Kidney tubule cell (primary cell): ENCODE data around the gene MAST4.
A peak's percentile ranks its signal among the peaks of the same experiment; 100 is the strongest.
"Not testable (repeated sequence)": the region's sequence is repeated elsewhere in the genome, so short reads cannot be mapped to it uniquely, and the experiment has no call there.

Experiments used
- DNase-seq: peaks from one replicate; pipeline ENCODE4 v3.0.0-alpha.2; 2018; ENCODE audit warnings: low spot score

Gene MAST4

DNA sequence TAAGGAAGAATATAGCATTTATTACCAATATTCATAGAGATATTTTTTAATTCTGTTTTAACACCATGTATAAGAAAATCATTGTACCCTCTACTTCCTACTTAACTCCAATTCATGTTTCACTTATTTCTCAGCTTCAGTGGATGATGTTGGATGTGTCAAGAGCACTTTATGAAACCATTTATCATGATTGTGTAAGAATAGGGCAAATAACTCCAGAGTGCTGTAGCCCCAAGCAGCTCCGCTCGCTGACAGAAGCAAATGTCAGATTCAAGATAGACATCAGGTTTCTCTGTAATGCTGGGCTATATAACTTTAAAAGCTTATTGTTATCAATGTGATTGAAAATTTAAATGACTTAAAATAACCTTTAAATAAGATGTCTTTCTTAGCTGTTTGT is 50.4 kb downstream of the MAST4 start:
- no peak for DNase-seq

DNA sequence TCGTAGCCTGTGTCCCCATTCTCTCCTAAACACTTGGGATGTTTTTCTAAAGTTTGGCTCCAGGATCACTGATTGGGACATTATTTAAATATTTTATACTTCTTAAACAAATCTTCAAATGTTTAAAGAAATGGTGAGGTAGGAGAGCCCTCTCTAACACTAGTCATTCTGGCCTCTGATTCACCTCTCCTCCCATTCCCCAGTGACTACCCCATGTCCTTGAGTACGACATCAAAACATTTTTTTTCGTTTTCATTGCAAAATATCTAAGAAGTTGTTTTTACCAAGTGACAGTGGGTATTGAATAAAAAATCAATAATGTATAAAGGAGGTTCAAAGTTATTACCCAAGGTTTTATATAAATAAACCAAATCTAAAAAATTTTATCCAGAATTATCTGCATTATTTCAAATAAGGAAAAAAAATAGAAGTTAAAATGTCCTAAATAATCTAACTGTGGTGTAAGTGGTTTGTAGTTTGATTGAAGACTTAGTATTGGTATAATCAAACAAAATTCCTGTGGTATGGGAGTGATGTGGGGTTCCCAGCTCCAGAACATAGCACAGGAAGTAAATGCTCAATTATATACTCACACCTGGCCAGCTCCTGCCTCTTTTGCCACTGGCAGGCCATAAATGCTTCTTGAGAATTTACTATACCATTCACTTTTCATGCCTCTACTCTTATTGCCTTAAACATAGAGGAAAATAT is 51.1 kb downstream of the MAST4 start:
- peak; percentile 28 for DNase-seq

DNA sequence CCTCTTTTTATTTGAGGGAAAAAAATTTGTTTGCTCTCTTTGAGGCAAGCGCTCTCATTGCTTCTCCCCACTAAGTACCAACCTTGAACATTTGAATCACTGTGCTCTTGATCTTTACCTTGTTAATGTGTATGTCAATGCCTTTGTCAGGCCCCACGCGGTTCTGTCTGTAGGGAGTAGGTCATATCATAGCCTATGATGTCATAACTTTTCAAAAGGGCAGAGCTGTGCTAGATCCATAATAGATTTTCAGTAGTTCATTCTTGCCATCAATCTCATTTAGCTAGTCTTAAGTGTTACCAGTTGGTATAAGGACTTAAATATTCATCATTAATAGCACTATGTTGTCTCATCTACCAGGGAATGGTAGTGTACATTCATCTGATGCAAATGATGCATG is 56.6 kb downstream of the MAST4 start:
- DNase-seq, result no peak

DNA sequence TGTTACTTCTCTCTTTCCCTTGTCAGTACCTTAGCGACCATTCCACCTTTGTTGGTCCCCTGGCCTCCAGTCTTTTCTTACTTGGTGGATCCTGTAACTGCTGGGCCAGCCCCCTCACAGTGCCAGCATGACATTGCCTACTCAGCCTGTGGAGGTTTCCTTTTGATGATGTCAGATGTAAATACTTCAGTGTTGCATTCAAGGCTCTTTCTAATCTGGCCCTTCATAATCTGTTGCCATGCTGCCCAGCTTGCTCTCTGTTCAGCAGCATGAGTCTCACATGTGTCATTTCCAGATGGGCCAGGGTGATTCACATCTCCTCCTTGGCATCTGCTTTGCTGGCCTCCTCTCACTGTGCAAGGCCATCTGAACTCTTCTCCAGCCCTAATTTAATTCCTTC is 57.1 kb downstream of the MAST4 start:
- peak; percentile 90 for DNase-seq

DNA sequence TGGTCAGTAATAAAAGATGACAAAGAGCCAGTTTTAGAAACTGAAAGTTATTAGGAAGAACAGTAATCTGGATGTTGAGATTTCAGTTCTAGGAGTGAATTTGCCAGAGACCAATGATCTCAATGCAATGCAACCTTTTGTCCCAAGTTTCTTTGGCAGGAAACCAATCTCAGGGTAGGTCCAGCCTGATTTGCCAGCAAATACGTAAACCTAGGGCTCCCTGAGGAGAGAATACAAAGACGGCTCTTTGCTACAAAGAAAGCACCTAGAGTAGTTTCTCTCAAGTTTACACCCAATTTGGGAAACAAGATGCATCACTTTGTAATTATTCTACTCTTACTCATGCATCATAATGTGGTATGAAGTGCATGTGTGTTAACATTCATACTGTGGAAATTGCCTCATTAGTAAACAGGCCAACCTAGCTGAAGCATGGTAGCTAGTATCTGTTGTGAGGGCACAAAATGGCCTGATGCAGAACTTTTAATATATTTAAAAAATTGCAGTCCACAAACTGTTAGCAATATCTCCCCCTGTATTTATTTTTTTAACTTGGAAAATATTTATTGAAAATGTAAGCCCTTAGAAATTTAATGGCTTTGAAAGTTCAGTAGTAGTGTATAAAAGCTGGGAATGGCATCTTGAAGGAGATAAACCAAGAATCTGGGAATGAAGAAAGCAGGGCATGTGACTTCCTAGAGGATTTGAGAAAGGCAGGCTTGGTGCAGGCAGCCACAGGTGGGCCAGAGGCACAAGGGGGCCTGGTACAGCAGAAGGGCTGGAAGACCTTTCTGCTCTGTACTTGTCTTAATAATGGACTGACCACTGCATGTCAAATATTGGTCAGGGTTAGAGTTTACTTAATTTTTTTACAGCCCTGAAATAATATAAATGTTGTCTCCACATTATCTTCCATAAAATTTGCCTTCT is 59.5 kb downstream of the MAST4 start:
- DNase-seq, result peak; percentile 27

DNA sequence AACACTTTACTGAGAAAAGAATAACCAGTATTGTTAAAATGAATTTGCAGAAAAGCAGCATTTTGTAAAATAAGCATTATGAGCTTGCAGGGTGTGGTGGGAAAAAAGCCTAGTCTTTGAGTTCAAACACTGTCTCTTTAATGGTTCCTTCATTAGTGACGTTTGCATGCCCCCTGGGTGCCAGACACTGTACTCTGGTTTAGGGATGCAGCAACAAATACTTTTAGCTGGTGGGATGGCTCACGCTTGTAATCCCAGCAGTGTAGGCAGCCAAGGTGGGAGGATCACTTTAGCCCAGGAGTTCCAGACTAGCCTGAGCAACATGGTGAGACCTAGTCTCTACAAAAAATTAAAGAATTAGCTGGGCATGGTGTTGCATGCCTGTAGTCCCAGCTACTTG is 62.3 kb downstream of the MAST4 start:
- no peak for DNase-seq

DNA sequence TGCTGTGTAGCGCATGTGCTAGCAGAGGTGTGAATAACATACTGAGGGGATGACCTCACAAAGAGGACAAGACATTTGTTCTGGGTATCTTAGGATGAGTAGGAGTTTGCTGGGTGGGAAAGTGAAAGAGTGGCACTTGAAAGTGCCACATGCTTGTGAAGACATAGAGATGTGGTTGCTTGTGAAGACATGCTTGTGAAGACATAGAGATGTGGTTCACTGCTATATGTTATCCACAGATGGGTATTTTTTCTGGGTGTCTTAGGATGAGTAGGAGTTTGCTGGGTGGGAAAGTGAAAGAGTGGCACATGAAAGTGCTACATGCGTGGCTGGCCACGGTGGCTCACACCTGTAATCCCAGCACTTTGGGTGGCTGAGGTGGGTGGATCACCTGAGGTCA is 63.6 kb downstream of the MAST4 start:
- no peak for DNase-seq

DNA sequence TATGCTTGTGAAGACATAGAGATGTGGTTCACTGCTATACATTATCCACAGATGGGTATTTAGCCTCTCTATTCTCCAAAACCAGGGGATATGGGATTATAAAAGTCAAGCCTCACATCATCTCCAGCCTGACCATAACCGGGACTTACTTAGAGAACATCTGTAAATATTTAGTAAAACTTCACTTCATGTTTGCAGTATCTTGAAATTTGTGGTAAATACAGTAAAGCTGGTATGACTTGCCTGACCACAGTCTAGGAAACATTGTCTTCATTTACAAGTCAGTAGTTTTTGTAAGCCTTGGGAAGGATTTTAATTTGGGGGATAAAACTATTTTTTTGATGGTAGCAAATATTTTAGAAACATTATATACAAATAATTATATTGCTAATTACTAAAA is 64.2 kb downstream of the MAST4 start:
- DNase-seq, result no peak

DNA sequence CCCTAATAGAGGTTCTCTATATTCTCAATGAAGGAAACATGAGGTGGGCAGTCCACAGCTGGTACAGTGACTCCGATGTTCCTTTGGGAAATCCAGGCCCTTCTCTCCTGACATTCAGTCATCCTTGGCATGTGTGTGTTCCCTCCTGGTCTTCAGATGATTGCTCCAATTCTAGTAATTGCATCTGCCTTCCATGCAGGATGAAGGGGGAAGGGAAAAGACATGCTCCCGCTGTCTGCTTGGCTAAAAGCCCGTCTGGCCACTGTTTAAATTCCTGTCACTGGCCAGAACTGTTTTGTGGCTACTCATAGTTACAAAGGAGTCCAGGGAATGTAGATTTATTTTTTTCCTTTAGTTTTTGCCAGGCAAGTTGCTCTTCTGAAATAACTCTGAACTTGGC is 65.0 kb downstream of the MAST4 start:
- DNase-seq, result peak; percentile 25

DNA sequence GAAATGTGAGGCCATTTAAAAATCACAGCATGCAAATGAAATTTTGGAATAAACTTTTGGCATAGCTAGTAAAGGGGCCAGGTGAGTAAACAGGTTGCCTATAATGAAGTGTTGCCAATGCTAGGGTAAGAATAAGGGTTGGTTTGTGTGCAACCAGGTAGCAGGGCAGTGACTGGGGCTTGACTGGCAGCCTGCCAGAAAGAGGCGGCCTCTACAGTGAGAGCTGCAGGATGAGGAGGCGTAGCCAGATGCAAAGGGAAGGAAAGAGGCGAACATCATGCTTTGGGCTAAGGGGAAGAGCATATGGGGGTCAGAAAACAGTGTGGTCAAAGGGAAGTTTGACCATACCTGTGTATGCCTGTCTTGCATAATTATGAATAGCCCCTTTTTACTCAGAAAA is 70.6 kb downstream of the MAST4 start:
- DNase-seq, result peak; percentile 72

DNA sequence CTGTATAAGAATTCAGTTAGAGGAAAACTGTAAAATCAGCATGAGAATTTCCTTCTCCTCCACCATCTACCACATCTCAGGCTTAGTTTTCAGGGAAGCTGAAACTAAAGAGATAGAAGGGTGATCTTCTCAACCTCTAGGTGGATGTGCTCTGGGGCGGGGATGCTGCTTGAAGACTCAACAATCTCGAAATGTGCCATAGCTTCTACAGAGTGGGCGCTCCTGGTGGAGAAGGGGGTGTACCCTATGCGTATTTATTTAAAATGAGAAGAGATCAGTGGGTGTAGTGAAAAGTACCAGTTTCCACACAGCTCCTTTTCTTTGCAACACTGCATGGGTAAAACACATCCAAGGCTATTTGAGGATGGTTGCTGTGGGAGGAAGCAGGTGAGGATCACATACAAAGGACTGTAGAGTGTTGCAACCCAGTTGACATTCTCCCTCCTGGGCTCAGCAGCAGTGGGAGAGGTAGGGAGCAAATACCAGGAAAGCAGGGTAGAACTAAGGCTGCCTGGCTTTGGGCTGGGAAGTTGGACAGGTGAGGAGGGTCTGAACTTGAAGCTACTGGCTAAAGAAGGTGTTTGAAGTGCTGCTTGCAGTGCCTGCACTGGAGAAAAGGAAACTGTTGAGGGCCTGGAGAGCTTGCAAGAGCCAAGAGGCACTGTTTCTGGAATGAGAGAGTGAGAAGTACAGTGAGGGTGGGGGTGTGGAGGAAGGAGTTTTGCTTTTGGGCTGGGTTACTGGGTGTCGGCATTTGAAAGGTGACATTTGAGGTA is 73.1 kb downstream of the MAST4 start:
- no peak for DNase-seq

DNA sequence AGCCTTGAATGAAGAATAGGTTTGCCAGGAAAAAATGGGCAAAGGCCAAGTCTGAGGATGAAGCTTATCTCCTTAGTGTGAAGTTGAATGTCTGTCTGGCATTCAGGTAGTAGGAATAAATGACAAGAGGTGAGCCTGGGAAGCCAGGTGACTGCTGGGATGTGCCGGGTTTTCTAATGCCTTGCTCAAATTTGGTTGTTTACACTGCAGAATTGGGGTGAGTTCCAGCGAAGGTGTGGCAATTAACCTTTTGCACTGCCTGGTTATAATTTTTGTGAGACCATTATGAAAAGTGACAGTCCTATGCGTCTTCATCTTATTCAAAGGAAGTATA is 73.6 kb downstream of the MAST4 start:
- DNase-seq, result no peak

DNA sequence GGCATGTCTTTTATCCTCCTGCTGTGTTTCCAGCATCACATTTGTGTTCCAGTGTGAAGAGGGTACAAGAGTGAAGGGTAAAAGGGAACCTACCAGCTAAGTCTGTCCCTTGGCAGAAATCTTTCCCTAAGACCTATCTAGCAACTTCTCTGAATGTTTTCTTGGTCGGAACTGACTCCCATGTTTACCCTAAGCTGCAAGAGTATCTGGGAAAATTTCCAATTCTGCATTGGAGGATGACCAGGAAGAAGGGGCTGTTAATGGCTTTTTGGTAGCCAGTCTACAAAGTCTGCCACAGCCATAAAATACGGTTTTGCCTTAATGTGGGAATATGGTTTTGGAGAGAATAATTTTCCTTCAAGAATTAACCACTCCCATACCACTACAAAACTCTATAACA is 75.1 kb downstream of the MAST4 start:
- no peak for DNase-seq

DNA sequence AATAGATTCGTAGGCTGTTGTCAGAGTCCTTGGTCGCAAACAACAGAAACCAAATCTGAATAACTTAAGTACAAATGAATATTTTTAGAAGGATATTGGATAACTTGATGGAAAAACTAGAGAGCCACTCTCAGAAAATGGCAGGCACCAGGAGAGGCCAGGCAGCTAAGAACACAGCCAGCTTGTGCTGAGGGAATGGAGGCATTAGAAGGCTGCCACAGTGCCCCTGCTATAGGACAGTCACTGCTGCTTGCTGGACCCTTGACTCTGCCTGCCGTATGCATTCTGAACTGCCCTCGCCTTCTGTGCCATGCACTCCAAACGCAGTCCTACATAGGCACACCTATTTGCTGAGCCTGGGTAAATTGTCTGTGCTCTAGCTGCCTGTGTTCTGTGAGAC is 78.6 kb downstream of the MAST4 start:
- no peak for DNase-seq

DNA sequence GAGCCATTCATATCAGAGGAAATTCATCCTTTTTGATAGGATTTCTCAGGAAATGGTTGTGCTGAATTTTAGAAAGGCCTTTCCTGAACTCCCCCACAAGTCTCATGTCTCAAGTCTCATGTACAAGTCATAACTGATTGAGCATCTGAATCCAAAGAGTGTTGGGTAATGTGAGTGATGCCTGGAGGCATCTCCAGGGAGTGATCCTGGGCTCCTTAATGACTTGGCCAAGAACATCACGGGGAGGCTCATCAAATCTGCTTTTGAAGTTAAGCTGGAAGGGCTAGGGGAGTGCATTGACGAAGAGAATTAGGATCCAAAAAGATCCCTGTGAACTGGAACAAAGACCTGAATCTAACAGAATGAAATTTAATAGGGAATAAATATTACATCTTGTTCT is 79.2 kb downstream of the MAST4 start:
- DNase-seq, result no peak

DNA sequence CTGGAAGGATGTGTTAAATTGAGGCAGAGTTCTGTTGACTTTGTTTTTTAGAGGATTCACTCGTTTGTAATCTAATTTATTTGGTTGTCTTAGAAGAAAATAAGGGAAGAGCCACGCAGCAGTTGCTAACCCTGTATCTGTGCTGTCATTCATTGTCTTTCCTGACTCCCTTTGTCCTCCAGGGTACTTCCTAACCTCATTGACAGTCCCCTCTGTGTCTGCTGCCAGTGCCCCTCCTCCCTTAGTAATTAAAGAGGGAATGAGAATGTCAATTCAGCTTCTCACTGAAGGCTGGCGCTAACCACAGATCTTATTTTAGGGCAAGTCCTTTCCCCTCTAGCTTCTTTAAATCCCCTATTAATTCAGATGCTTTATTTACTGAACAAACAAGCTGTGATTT is 84.0 kb downstream of the MAST4 start:
- DNase-seq, result no peak

DNA sequence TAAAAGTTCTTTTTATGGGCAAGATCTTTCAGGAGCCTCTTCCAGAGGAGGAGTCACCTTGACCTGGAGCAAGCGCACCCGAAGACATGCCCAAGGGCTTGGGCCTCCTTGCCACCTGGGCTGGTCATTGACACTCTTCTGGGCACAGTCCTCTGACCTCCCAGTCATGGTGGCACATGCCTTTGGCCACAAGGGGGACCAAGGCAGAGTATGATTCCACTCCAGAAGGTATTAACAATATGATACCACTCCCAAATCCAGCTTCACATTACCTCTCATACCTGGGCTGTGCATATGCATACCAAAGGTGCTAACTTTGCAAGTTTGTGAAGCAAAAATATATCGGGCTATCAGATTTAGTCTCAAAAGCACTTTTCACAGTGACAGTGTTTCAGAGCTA is 84.6 kb downstream of the MAST4 start:
- DNase-seq, result no peak

DNA sequence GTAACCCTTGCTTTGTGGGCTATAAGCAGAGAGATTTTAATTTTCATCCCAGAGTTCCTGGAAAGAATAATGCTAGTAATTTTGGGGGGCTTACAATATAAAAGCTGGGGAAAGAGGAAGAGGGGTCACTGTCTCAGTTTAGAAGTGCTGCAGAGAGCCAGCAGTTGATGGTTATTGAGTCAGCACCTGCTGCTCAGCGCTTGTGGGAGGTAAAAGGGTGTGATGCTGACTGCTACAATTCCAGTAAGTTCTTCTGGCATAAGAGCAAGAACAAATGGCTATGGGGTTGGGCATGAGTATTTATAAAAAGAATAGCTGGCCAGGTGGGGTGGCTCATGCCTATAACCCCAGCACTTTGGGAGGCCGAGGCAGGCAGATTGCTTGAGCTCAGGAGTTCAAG is 88.5 kb downstream of the MAST4 start:
- peak; percentile 49 for DNase-seq

DNA sequence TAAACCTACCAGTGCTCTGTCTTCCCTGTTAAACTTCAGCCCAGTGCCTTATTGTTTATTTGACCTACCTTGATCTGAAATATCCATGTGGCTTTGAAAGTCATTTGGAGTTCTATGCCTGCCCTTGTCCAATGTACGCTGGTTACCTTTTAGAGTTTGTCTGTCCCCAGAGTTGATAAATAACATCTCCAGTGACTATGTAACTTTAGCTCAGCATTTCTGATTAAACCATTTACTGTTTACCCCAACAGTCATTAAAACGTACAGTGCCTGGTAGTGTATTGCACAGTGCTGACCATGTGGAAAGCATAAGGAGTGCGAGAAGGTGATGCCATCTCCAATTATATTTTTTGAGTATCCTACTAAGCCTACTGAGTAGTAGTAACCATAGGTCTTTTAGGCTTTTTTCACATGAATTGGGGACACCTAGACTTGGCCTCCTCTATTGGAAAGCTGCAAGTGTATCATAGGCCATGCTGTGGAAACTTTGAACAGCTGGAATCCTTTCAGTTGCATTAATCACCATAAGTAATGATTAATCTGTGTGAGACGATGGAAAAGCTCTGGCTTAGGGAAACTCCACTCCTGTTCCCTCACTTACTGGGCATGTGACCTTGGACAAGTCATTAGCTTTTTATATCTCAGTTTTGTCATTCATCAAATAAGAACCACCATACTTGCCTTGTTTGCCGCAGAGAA is 93.5 kb downstream of the MAST4 start:
- DNase-seq, result peak; percentile 90

DNA sequence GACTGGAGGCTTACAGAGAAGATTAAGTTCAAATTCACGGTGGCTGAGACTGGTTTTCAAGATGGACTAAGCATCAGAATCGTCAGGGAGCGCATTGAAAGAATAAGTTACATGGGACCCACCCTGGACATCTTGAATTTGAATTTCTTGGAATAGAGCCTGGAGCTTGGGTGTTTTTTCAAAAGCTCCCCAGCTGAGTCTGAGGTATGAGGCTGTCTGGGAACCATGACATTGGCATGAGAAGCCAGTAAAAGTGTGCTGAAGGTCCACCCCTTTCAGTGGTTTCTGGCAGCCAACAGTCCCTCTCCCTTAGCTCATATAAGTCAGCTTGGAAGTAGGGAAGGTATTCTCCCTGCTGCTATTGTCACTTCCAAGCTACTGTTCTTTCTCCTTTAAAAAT is 97.8 kb downstream of the MAST4 start:
- DNase-seq, result peak; percentile 60

DNA sequence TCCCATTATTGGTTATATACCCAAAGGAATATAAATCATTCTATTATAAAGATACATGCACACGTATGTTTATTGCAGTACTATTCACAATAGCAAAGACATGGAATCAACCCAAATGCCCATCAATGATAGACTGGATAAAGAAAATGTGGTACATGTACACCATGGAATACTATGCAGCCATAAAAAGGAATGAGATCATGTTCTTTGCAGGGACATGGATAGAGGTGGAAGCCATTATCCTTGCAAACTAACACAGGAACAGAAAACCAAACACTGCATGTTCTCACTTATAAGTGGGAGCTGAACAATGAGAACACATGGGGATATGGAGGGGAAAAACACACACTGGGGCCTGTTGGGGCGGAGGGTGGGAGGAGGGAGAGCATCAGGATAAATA is 99.6 kb downstream of the MAST4 start:
- DNase-seq, result not testable (repeated sequence)
